ENCODE data around the gene C10orf95.

DNA sequence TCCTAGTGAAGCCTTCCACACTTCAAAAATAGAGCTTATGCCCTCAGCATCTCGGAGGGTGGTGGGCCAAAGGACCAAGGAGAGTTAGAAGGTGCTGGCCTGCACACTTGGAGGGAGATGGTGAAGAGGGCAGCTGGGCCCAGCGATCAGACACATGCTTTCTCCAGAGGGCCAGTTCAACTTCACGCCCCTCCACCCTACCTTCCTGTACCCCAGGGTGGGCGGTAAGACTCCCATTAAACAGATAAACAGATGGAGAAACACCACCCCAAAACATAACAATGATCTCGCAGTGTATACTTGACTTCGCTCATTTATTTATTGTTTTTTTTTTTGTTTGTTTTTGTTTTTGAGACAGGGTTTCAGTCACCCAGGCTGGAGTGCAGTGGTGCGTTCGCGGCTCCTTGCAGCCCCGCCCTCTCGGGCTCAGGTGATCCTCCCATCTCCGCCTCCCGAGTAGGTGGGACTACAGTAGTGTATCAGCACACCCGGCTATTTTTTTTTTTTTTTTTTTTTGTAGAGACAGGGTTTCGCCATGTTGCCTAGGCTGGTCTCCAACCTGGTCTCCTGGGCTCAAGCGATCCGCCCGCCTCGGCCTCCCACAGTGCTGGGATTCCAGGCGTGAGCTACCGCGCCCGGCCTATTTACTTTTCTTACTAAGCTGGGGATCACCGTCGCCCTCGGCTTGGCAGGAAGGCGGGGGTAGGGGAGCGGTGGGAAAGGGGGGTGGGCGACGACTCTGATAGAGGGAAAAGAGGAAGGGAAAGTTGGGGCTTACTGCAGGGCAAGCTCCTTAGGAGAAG, 1.8 kb downstream of the C10orf95 start:
- TF ChIP-seq, protein P1, sequence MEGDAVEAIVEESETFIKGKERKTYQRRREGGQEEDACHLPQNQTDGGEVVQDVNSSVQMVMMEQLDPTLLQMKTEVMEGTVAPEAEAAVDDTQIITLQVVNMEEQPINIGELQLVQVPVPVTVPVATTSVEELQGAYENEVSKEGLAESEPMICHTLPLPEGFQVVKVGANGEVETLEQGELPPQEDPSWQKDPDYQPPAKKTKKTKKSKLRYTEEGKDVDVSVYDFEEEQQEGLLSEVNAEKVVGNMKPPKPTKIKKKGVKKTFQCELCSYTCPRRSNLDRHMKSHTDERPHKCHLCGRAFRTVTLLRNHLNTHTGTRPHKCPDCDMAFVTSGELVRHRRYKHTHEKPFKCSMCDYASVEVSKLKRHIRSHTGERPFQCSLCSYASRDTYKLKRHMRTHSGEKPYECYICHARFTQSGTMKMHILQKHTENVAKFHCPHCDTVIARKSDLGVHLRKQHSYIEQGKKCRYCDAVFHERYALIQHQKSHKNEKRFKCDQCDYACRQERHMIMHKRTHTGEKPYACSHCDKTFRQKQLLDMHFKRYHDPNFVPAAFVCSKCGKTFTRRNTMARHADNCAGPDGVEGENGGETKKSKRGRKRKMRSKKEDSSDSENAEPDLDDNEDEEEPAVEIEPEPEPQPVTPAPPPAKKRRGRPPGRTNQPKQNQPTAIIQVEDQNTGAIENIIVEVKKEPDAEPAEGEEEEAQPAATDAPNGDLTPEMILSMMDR (conservative IDR thresholded peaks at IDR 0.05; ENCODE audit: low read depth in 2 of 2), result no peak
- TF ChIP-seq EZH2phosphoT487 (IDR thresholded peaks at IDR 0.05; ENCODE audit: unreplicated experiment) (no peak), POLR2AphosphoS5 (IDR thresholded peaks at IDR 0.05; ENCODE audit: low read depth) (peak; percentile 58; the same call in 1 of the 2 replicates), EZH2 (IDR thresholded peaks at IDR 0.05; ENCODE audit: low read depth, unreplicated experiment) (no peak), STAT1 (IDR thresholded peaks at IDR 0.05; ENCODE audit: unreplicated experiment) (no peak), ZNF114 (CRISPR knock-in tag; IDR thresholded peaks at IDR 0.05) (no peak), JUNB (IDR thresholded peaks at IDR 0.05; ENCODE audit: unreplicated experiment) (no peak), CREB1 (CRISPR knock-in tag; IDR thresholded peaks at IDR 0.05; ENCODE audit: low read depth) (no peak)
- TF ChIP-seq, protein P2, sequence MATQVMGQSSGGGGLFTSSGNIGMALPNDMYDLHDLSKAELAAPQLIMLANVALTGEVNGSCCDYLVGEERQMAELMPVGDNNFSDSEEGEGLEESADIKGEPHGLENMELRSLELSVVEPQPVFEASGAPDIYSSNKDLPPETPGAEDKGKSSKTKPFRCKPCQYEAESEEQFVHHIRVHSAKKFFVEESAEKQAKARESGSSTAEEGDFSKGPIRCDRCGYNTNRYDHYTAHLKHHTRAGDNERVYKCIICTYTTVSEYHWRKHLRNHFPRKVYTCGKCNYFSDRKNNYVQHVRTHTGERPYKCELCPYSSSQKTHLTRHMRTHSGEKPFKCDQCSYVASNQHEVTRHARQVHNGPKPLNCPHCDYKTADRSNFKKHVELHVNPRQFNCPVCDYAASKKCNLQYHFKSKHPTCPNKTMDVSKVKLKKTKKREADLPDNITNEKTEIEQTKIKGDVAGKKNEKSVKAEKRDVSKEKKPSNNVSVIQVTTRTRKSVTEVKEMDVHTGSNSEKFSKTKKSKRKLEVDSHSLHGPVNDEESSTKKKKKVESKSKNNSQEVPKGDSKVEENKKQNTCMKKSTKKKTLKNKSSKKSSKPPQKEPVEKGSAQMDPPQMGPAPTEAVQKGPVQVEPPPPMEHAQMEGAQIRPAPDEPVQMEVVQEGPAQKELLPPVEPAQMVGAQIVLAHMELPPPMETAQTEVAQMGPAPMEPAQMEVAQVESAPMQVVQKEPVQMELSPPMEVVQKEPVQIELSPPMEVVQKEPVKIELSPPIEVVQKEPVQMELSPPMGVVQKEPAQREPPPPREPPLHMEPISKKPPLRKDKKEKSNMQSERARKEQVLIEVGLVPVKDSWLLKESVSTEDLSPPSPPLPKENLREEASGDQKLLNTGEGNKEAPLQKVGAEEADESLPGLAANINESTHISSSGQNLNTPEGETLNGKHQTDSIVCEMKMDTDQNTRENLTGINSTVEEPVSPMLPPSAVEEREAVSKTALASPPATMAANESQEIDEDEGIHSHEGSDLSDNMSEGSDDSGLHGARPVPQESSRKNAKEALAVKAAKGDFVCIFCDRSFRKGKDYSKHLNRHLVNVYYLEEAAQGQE (IDR thresholded peaks at IDR 0.05; ENCODE audit: unreplicated experiment), result no peak
- TF ChIP-seq, protein P3, sequence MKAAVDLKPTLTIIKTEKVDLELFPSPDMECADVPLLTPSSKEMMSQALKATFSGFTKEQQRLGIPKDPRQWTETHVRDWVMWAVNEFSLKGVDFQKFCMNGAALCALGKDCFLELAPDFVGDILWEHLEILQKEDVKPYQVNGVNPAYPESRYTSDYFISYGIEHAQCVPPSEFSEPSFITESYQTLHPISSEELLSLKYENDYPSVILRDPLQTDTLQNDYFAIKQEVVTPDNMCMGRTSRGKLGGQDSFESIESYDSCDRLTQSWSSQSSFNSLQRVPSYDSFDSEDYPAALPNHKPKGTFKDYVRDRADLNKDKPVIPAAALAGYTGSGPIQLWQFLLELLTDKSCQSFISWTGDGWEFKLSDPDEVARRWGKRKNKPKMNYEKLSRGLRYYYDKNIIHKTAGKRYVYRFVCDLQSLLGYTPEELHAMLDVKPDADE (IDR thresholded peaks at IDR 0.05), result no peak
